ENCODE data around the gene MCM8.

DNA sequence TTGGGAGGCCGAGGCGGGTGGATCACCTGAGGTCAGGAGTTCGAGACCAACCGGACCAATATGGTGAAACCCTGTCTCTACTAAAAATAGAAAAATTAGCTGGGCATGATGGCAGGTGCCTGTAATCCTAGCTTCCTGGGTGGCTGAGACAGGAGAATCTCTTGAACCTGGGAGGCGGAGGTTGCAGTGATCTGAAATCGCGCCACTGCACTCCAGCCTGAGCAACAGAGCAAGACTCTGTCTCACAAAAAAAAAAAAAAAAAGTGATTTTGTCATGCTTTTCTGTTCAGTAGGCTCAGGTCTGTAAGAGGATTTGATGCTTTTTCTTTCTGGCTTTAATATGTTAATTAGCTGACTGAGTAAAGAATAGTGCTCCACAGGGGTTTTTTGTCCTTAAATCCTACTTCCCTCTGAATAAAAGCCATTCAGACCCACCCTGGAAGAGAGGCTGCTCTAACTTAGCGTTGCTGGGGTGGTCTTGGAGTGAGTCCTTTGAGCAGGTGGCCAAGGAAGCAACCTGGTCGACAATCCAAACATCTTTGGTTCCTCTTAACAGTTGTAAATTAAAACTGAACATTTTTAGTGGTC lies 19.0 kb downstream of the MCM8 start:
- TF ChIP-seq POLR2A (IDR thresholded peaks at IDR 0.05): no peak
- TF ChIP-seq, protein P1, sequence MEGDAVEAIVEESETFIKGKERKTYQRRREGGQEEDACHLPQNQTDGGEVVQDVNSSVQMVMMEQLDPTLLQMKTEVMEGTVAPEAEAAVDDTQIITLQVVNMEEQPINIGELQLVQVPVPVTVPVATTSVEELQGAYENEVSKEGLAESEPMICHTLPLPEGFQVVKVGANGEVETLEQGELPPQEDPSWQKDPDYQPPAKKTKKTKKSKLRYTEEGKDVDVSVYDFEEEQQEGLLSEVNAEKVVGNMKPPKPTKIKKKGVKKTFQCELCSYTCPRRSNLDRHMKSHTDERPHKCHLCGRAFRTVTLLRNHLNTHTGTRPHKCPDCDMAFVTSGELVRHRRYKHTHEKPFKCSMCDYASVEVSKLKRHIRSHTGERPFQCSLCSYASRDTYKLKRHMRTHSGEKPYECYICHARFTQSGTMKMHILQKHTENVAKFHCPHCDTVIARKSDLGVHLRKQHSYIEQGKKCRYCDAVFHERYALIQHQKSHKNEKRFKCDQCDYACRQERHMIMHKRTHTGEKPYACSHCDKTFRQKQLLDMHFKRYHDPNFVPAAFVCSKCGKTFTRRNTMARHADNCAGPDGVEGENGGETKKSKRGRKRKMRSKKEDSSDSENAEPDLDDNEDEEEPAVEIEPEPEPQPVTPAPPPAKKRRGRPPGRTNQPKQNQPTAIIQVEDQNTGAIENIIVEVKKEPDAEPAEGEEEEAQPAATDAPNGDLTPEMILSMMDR (IDR thresholded peaks at IDR 0.05): no peak

Measured in breast epithelium (tissue), 3 donors.